Common myeloid progenitor, CD34-positive (primary cell): ENCODE results near the gene GALNT11.

ENCODE experiments used
- CTCF ChIA-PET: fragments of 350-600 bp; sonication (Branson Sonifier 250); formaldehyde crosslinking; loops from one replicate; lab custom pipeline; 2021; ENCODE audit warnings: antibody characterized with exemption; lab: Charles Lee
- POLR2A ChIA-PET: fragments of 350-600 bp; sonication (Branson Sonifier 250); formaldehyde crosslinking; loops from one replicate; lab custom pipeline; 2021; ENCODE audit warnings: antibody characterized with exemption; lab: Charles Lee
- DNase-seq, 3 donors: peaks; one replicate each; pipeline versions ENCODE4 v3.0.0 to v3.0.0-alpha.2; 2013
- H3K27ac ChIP-seq, 2 experiments: 1 replicate in 1 of 2; 2 replicates in 1 of 2; pipeline ENCODE4 v1.7.0; 2013; ENCODE audit warnings: inconsistent platforms in 2 of 2, low read length in 2 of 2, mild to moderate bottlenecking in 2 of 2, low read depth in 1 of 2, moderate library complexity in 1 of 2; ENCODE audit not compliant: severe bottlenecking in 2 of 2, insufficient read depth in 1 of 2, poor library complexity in 1 of 2
- H3K27me3 ChIP-seq, 5 experiments: replicated peaks in 2 of 5; 1 replicate in 3 of 5; 2 replicates in 2 of 5; pipeline versions ENCODE4 v1.6.1 to v1.7.0; 2013; ENCODE audit warnings: low read length in 4 of 5, mild to moderate bottlenecking in 2 of 5, moderate library complexity in 2 of 5, inconsistent platforms in 1 of 5; ENCODE audit not compliant: insufficient read depth in 5 of 5, control insufficient read depth in 4 of 5
- H3K36me3 ChIP-seq, 4 experiments: 1 replicate in 2 of 4; 2 replicates in 2 of 4; pipeline versions ENCODE4 v1.6.1 to v1.7.0; 2013; ENCODE audit warnings: low read length in 3 of 4, control low read depth in 1 of 4, mild to moderate bottlenecking in 1 of 4; ENCODE audit not compliant: control insufficient read depth in 4 of 4, insufficient read depth in 4 of 4
- H3K4me1 ChIP-seq, 4 experiments: 1 replicate in 3 of 4; 2 replicates in 1 of 4; pipeline versions ENCODE4 v1.6.1 to v1.7.1; 2013; ENCODE audit warnings: low read length in 3 of 4, mild to moderate bottlenecking in 3 of 4, control low read depth in 1 of 4, inconsistent platforms in 1 of 4, moderate library complexity in 1 of 4; ENCODE audit not compliant: control insufficient read depth in 4 of 4, insufficient read depth in 4 of 4; ENCODE audit errors: control extremely low read depth in 1 of 4
- H3K4me3 ChIP-seq, 7 experiments: 1 replicate in 4 of 7; 2 replicates in 3 of 7; pipeline versions ENCODE4 v1.5.1 to v1.7.0; 2013; ENCODE audit warnings: mild to moderate bottlenecking in 7 of 7, low read length in 6 of 7, moderate library complexity in 6 of 7, inconsistent platforms in 2 of 7, low read depth in 2 of 7, control low read depth in 1 of 7; ENCODE audit not compliant: insufficient read depth in 4 of 7, control insufficient read depth in 1 of 7; ENCODE audit errors: extremely low read depth in 1 of 7
- H3K9me3 ChIP-seq, 5 experiments: 1 replicate in 4 of 5; 2 replicates in 1 of 5; pipeline versions ENCODE4 v1.6.1 to v1.7.1; 2013; ENCODE audit warnings: low read length in 4 of 5, mild to moderate bottlenecking in 2 of 5, inconsistent platforms in 1 of 5, low read depth in 1 of 5, moderate library complexity in 1 of 5; ENCODE audit not compliant: control insufficient read depth in 4 of 5, insufficient read depth in 2 of 5; ENCODE audit errors: control extremely low read depth in 1 of 5
- WGBS: methylation state at CpG from one replicate; pipeline ENCODE4 v1.1.5; 2013; ENCODE audit not compliant: insufficient coverage; 5-methylcytosine and 5-hydroxymethylcytosine counted together

The GALNT11 gene

DNA sequence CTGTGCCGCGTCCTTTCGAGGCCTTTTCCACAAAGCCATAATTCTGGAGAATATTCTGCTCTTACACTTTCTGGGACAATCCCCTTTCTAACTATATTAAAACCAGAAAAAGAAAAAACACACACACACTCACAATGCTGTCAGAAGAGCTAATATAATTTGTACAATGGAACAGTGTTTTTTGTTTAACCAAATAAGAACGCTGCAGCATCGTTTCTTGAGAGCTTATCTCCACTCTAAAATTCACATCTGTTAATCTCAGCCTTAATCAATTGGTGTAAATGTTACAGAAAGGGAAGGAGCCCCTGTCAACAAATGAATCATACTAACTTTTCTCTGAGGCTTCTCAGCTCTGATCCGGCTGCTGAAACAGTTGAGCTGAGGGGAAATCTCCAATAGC is 123.9 kb downstream of the GALNT11 start:
- no peaks in the 10 kb centered on the region for H3K9me3 ChIP-seq
- WGBS = no CpG with 5 or more reads among the region's 6 CpGs
- DNase-seq = peak in 1 of 3 donors; percentile 11
- ChIA-PET CTCF (interaction anchor here (1.1 to 1.7 kb wide), 2 partner anchors 10 to 13 kb away, joined by 3 to 4 read pairs; no protein-coding TSS in a partner anchor), POLR2A (interaction anchor here (1.2 kb wide), 1 partner anchor 46 kb away, joined by 4 read pairs; no protein-coding TSS in a partner anchor)
- no peak overlapping the region for H3K27ac ChIP-seq
- H3K4me3 ChIP-seq = no peak overlapping the region
- H3K4me1 ChIP-seq = peaks cover 0 to 12% (median 5%) of the 10 kb centered on the region in 4 experiments
- peaks cover 33 to 90% (median 69%) of the 10 kb centered on the region in 4 experiments for H3K36me3 ChIP-seq
- H3K27me3 ChIP-seq = no peaks in the 10 kb centered on the region

DNA sequence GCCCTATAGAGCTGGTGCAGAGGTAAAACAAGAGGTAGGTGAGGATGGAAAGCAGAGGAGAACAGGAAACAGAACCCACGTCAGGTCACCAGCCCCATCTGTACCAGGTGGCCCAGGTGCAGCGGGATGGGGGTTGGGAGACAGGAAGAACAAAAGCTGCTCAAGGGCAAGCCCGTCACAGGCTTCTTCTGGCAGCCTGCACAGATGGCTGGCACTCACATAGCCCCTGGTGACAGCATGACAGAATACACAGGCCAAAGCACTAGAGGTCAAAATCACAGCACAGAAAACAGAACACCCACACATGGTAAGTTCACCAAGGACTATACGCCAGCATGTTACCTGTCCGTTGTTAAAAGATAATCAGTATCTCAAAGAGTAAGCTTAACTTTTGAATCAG is 126.8 kb downstream of the GALNT11 start:
- WGBS = 93% methylated on average over 3 of the region's 5 CpGs
- Histone ChIP-seq H3K9me3 (no peaks in the 10 kb centered on the region), H3K27me3 (no peaks in the 10 kb centered on the region), H3K4me1 (no peaks in the 10 kb centered on the region), H3K4me3 (no peak overlapping the region), H3K36me3 (peaks cover 36 to 91% (median 72%) of the 10 kb centered on the region in 4 experiments), H3K27ac (no peak overlapping the region)
- ChIA-PET POLR2A (interaction anchor here (1.3 kb wide), 1 partner anchor 13 kb away, joined by 4 read pairs; no protein-coding TSS in a partner anchor), CTCF (interaction anchor here (0.8 to 1.5 kb wide), 2 partner anchors 8 to 9 kb away, joined by 3 to 4 read pairs; no protein-coding TSS in a partner anchor)
- DNase-seq = no peak

DNA sequence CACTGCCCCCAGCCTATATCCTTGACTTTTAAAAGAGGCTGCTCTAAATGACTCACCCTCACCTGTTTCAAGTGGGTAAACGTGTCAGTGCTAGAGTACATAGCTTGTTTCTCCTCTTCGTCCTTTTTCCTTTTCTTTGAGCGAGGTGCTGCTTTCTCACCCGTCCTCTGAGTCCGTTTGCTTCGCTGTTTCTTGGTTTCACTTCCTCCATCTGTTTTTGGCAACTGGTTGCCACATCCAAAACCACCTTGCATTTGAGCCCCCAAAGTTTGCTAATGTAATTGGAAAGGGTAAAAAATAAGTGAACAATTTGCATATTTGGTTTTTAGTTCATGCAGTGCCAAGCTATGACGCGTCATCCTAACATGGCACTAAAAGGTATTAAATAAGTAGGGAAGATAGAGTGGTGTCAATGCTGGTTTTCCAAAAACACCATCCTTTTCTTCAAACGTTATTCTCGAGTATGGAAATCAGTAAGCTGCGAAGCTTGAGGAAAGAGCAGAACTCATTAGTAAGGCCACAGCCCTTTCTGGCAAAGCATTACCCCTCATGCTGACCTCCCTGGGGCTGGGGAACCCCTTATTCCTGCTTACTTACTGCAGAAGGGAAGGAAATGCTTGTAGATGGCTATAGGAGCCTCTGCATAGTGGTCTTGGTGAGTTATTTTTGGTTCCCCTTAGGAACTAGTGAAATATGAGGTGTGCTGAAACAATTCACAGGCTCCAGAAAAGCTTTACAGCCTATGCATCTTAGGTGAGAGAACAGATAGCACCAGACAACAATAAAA is 133.5 kb downstream of the GALNT11 start:
- no peaks in the 10 kb centered on the region for H3K4me1 ChIP-seq
- peaks cover 43 to 81% (median 57%) of the 10 kb centered on the region in 4 experiments for H3K36me3 ChIP-seq
- H3K27ac ChIP-seq = no peak overlapping the region
- peak in 1 of 3 donors; percentile 31 for DNase-seq
- H3K9me3 ChIP-seq = no peaks in the 10 kb centered on the region
- ChIA-PET POLR2A (no interaction called here), CTCF (interaction anchor here (1.1 to 1.2 kb wide), 2 partner anchors 11 to 14 kb away, joined by 3 read pairs; no protein-coding TSS in a partner anchor)
- H3K4me3 ChIP-seq = no peak overlapping the region
- H3K27me3 ChIP-seq = no peaks in the 10 kb centered on the region
- 90% methylated on average over 4 of the region's 11 CpGs for WGBS

DNA sequence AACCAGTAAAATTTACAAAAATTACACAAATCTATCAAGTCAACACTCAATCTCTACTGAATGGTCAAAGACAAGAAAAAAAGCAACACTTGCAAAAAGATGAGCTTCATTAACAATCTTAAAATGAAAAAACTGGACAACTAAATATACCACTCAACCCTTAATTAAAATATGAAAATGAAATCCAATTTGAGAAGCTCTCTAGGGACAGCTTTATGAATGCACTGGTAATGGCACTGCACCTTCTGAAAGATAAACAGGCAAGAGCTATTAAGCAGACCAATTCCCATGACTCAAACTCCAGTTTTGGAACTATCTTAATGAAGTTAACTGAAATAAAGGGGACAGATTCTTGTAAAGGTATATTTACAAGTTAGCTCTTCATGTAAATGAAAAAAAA is 135.7 kb downstream of the GALNT11 start:
- Histone ChIP-seq H3K4me3 (no peak overlapping the region), H3K4me1 (no peaks in the 10 kb centered on the region), H3K9me3 (no peaks in the 10 kb centered on the region), H3K27ac (no peak overlapping the region), H3K27me3 (no peaks in the 10 kb centered on the region), H3K36me3 (peaks cover 34 to 70% (median 51%) of the 10 kb centered on the region in 4 experiments)
- ChIA-PET POLR2A (no interaction called here), CTCF (interaction anchor here (1.3 to 1.8 kb wide), 3 partner anchors 9 to 19 kb away, joined by 3 to 4 read pairs (median 3); no protein-coding TSS in a partner anchor)
- no peak for DNase-seq

GRCh38 chr7:152162287-152162686 is 136.8 kb downstream of the GALNT11 start:
- H3K9me3 ChIP-seq = no peaks in the 10 kb centered on the region
- H3K27ac ChIP-seq = no peak overlapping the region
- H3K4me1 ChIP-seq = no peaks in the 10 kb centered on the region
- H3K36me3 ChIP-seq = peaks cover 40 to 73% (median 55%) of the 10 kb centered on the region in 4 experiments
- CTCF ChIA-PET = interaction anchor here (1.8 kb wide), 1 partner anchor 10 kb away, joined by 4 read pairs; no protein-coding TSS in a partner anchor
- no peaks in the 10 kb centered on the region for H3K27me3 ChIP-seq
- POLR2A ChIA-PET = interaction anchor here (0.5 kb wide), 1 partner anchor 22 kb away, joined by 4 read pairs; no protein-coding TSS in a partner anchor
- WGBS = 100% methylated on average over 4 of the region's 6 CpGs
- H3K4me3 ChIP-seq = no peak overlapping the region
- DNase-seq = no peak
